OCI-LY1 (cell line): ENCODE results near the gene ZMIZ1.

Experiments
- EZH2 ChIP-seq: fragments of 200-600 bp; sonication (generic), shearing (Covaris generic); IDR thresholded peaks from 2 replicates; pipeline ENCODE4 v1.8.0; 2017; ENCODE audit warnings: borderline replicate concordance, mixed run types, mild to moderate bottlenecking, antibody characterized with exemption, low read length, moderate library complexity, mixed read lengths
- TF ChIP-seq, protein P1 (sequence below): fragments of 200-600 bp; sonication (generic), shearing (Covaris generic); IDR thresholded peaks from 2 replicates; pipeline ENCODE4 v1.5.1; 2017; ENCODE audit warnings: mild to moderate bottlenecking, antibody characterized with exemption, low read length, moderate library complexity, mixed read lengths

- TF ChIP-seq, protein P1, sequence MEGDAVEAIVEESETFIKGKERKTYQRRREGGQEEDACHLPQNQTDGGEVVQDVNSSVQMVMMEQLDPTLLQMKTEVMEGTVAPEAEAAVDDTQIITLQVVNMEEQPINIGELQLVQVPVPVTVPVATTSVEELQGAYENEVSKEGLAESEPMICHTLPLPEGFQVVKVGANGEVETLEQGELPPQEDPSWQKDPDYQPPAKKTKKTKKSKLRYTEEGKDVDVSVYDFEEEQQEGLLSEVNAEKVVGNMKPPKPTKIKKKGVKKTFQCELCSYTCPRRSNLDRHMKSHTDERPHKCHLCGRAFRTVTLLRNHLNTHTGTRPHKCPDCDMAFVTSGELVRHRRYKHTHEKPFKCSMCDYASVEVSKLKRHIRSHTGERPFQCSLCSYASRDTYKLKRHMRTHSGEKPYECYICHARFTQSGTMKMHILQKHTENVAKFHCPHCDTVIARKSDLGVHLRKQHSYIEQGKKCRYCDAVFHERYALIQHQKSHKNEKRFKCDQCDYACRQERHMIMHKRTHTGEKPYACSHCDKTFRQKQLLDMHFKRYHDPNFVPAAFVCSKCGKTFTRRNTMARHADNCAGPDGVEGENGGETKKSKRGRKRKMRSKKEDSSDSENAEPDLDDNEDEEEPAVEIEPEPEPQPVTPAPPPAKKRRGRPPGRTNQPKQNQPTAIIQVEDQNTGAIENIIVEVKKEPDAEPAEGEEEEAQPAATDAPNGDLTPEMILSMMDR = no peak
- no peak for TF ChIP-seq EZH2
Measured at GRCh38 chr10:79354141-79354540, 285.4 kb downstream of the ZMIZ1 start.
